Kidney (tissue), 14 donors: ENCODE measurements around the gene IL21R. TPM values are rescaled to one million over a fixed set of nuclear protein-coding genes. Genes with fewer than 3 reads are reported as not detected.

ENCODE experiments used
- DNase-seq, 5 donors: peaks; one replicate each; pipeline ENCODE4 v3.0.0-alpha.2; 2013 to 2020
- FAIRE-seq: peaks from 2 replicates; lab custom pipeline; 2012; peaks lifted over from hg19 to GRCh38; lab: Jason Lieb, UNC
- H3K27ac ChIP-seq, 2 donors: one replicate each; pipeline ENCODE4 v1.7.0; 2013; ENCODE audit warnings: low read depth in 2 of 2, low read length in 2 of 2, inconsistent platforms in 1 of 2
- H3K27me3 ChIP-seq: one replicate; pipeline ENCODE4 v1.7.1; 2013; ENCODE audit warnings: low read length, inconsistent platforms; ENCODE audit not compliant: control insufficient read depth, insufficient read depth
- H3K36me3 ChIP-seq, 3 donors: one replicate each; pipeline versions ENCODE4 v1.7.0 to v1.7.1; 2013; ENCODE audit warnings: low read length in 3 of 3, control low read depth in 1 of 3, inconsistent platforms in 1 of 3; ENCODE audit not compliant: insufficient read depth in 3 of 3, control insufficient read depth in 2 of 3
- H3K4me1 ChIP-seq, 3 donors: one replicate each; pipeline versions ENCODE4 v1.7.0 to v1.7.1; 2013; ENCODE audit warnings: low read length in 3 of 3, inconsistent platforms in 1 of 3, low read depth in 1 of 3; ENCODE audit not compliant: control insufficient read depth in 2 of 3, insufficient read depth in 2 of 3
- H3K4me3 ChIP-seq, 3 donors: one replicate each; pipeline versions ENCODE4 v1.7.0 to v1.8.1; 2013; ENCODE audit warnings: low read length in 3 of 3, control low read depth in 1 of 3, inconsistent platforms in 1 of 3
- H3K9ac ChIP-seq, 3 donors: one replicate each; pipeline versions ENCODE4 v1.7.0 to v1.7.1; 2013; ENCODE audit warnings: low read length in 3 of 3, control low read depth in 1 of 3, inconsistent platforms in 1 of 3
- H3K9me3 ChIP-seq, 3 donors: one replicate each; pipeline versions ENCODE4 v1.7.0 to v1.7.1; 2013; ENCODE audit warnings: low read length in 3 of 3, control low read depth in 1 of 3, inconsistent platforms in 1 of 3; ENCODE audit not compliant: control insufficient read depth in 2 of 3, insufficient read depth in 1 of 3
- intact Hi-C: fragments of 100-400 bp; cut with DNase I; formaldehyde crosslinking; loops from one replicate; pipeline ENCODE4 v1.11.1; 2022
- polyA plus RNA-seq: library from polyadenylated mRNA; stranded (reverse); fragments of 350-450 nt; fragmentation: Illumina TruSeq; extraction: RNeasy Lipid Tissue Mini Kit (QIAGEN cat#74804); gene quantifications from one replicate; pipeline ENCODE4 v1.2.3, GENCODE V29; 2014; ENCODE audit warnings: low read depth, low replicate concordance; ENCODE audit not compliant: insufficient read depth
- total RNA-seq: library from RNA; stranded (reverse); fragmentation: NEBNext Ultra II Directional; extraction: Animal tissue kit (Norgen Biotek cat#: 25700); gene quantifications from one replicate; pipeline ENCODE4 v1.2.1, GENCODE V29; 2021
- TF ChIP-seq, protein P1 (sequence below): IDR thresholded peaks from 3 replicates; pipeline ENCODE4 v1.5.1; 2012; ENCODE audit warnings: mild to moderate bottlenecking, moderate library complexity, borderline replicate concordance; ENCODE audit not compliant: insufficient read depth; ENCODE audit errors: extremely low read depth
- donor health status: control.
- donor health status: control.
- donor health status: control.
- donor health status: control.
- donor health status: control.
- donor health status: DM: yes; HTN: yes; CAD: no.
- donor health status: Normal renal cell carcinoma (clear cell type).

IL21R gene
- total and polyA plus RNA-seq, 2 donors from 2014 or later, result 0.65 to 3.0 TPM

GRCh38 chr16:27356794-27357193 is 45.2 kb upstream of the IL21R start:
- Histone ChIP-seq H3K36me3 (peaks cover 0 to 15% (median 10%) of the 10 kb centered on the region in 3 donors), H3K9me3 (no peaks in the 10 kb centered on the region), H3K27ac (no peak overlapping the region), H3K4me1 (peaks cover 0 to 2% (median 0%) of the 10 kb centered on the region in 3 donors), H3K4me3 (no peak overlapping the region), H3K9ac (no peak overlapping the region), H3K27me3 (no peaks in the 10 kb centered on the region)
- FAIRE-seq, result no peak
- no peak for DNase-seq
- TF ChIP-seq, protein P1, sequence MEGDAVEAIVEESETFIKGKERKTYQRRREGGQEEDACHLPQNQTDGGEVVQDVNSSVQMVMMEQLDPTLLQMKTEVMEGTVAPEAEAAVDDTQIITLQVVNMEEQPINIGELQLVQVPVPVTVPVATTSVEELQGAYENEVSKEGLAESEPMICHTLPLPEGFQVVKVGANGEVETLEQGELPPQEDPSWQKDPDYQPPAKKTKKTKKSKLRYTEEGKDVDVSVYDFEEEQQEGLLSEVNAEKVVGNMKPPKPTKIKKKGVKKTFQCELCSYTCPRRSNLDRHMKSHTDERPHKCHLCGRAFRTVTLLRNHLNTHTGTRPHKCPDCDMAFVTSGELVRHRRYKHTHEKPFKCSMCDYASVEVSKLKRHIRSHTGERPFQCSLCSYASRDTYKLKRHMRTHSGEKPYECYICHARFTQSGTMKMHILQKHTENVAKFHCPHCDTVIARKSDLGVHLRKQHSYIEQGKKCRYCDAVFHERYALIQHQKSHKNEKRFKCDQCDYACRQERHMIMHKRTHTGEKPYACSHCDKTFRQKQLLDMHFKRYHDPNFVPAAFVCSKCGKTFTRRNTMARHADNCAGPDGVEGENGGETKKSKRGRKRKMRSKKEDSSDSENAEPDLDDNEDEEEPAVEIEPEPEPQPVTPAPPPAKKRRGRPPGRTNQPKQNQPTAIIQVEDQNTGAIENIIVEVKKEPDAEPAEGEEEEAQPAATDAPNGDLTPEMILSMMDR, result no peak
- intact Hi-C loops, result no loop called here

- Histone ChIP-seq H3K27ac (no peak overlapping the region), H3K4me1 (peaks cover 0 to 2% (median 0%) of the 10 kb centered on the region in 3 donors), H3K9me3 (no peaks in the 10 kb centered on the region), H3K9ac (no peak overlapping the region), H3K27me3 (no peaks in the 10 kb centered on the region), H3K36me3 (peaks cover 0 to 15% (median 8%) of the 10 kb centered on the region in 3 donors), H3K4me3 (no peak overlapping the region)
- no peak for FAIRE-seq
- intact Hi-C loops, result no loop called here
- DNase-seq, result no peak
- TF ChIP-seq, protein P1, result no peak
These were observed 42.9 kb upstream of the IL21R start for GRCh38 chr16:27359051-27359450.

- Histone ChIP-seq H3K27ac (no peak overlapping the region), H3K4me3 (no peak overlapping the region), H3K36me3 (peaks cover 0 to 13% (median 3%) of the 10 kb centered on the region in 3 donors), H3K27me3 (no peaks in the 10 kb centered on the region), H3K4me1 (peaks cover 0 to 2% (median 0%) of the 10 kb centered on the region in 3 donors), H3K9ac (no peak overlapping the region), H3K9me3 (no peaks in the 10 kb centered on the region)
- intact Hi-C loops, result loop anchor here (10.0 kb wide), 1 partner anchor 185 kb away; no protein-coding TSS in a partner anchor
- DNase-seq (no peak), FAIRE-seq (no peak)
- TF ChIP-seq, protein P1, result no peak
These were observed 42.4 kb upstream of the IL21R start for GRCh38 chr16:27359615-27360014.

GRCh38 chr16:27361987-27362386 is 40.0 kb upstream of the IL21R start:
- intact Hi-C loops, result loop anchor here (10.0 kb wide), 1 partner anchor 187 kb away; no protein-coding TSS in a partner anchor
- H3K36me3 ChIP-seq, result peaks cover 0 to 5% (median 0%) of the 10 kb centered on the region in 3 donors

More at GRCh38 chr16:27361987-27362386, 40.0 kb upstream of the IL21R start:
- H3K9me3 ChIP-seq, result no peaks in the 10 kb centered on the region
- DNase-seq, result no peak
- no peak overlapping the region for H3K9ac ChIP-seq
- no peak overlapping the region for H3K4me3 ChIP-seq
- H3K4me1 ChIP-seq, result no peaks in the 10 kb centered on the region
- TF ChIP-seq, protein P1, result no peak
- H3K27me3 ChIP-seq, result no peaks in the 10 kb centered on the region
- FAIRE-seq, result no peak
- no peak overlapping the region for H3K27ac ChIP-seq
